IMR-90 (cell line): ENCODE results near the gene EXOC6.

Experiments
- CTCF ChIP-seq: conservative IDR thresholded peaks from 2 replicates; pipeline ENCODE4 v1.5.1; 2012; ENCODE audit warnings: mild to moderate bottlenecking, low read depth, low read length, improper control_type of control experiment
- POLR2A ChIP-seq: IDR thresholded peaks from 2 replicates; pipeline ENCODE4 v1.6.1; 2012; ENCODE audit warnings: mild to moderate bottlenecking, low read depth, low read length

GRCh38 chr10:93060887-93061593 lies 212.7 kb downstream of the EXOC6 start:
- TF ChIP-seq CTCF (no peak), POLR2A (no peak)
